ENCODE measurements around the gene ZNF224.

The ZNF224 gene

DNA sequence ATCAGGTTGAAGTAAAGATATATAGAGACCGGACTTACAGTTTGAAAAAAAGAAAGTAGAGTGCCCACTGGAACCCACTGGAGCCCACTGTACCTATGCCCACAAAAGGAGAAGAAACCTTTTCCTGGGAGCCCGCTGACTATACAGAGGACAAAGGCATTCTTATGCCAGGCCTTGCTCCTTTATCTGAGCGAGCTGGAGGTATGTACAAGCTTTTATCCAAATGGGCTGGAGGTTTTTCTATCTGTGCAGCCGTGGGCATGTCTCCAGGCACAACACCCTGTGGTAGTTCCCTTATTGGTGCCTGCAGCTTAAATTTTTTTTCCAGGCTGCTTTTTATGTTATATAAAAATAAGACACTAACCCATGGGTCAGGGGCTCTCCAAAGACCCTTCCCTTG lies 55.6 kb downstream of the ZNF224 start:
- Mint-ChIP-seq H3K9me3 (peaks cover 12% of the 10 kb centered on the region), H3K4me3 (no peak overlapping the region), H3K27ac (no peak overlapping the region), H3K4me1 (no peaks in the 10 kb centered on the region), H3K36me3 (ENCODE audit: low read depth) (peaks cover 81% of the 10 kb centered on the region), H3K27me3 (ENCODE audit: low read depth) (no peaks in the 10 kb centered on the region)
- TF ChIP-seq CTCF (IDR thresholded peaks at IDR 0.05; ENCODE audit: unreplicated experiment in 3 of 3): no peak

- H3K4me1 Mint-ChIP-seq: no peaks in the 10 kb centered on the region
- H3K27ac Mint-ChIP-seq: no peak overlapping the region
- H3K4me3 Mint-ChIP-seq: no peak overlapping the region
- H3K27me3 Mint-ChIP-seq (ENCODE audit: low read depth): no peaks in the 10 kb centered on the region
- peaks cover 80% of the 10 kb centered on the region for H3K36me3 Mint-ChIP-seq (ENCODE audit: low read depth)
- TF ChIP-seq CTCF (IDR thresholded peaks at IDR 0.05; ENCODE audit: unreplicated experiment in 3 of 3): no peak
- peaks cover 21% of the 10 kb centered on the region for H3K9me3 Mint-ChIP-seq
These were observed 57.3 kb downstream of the ZNF224 start for GRCh38 chr19:44151491-44151890.

DNA sequence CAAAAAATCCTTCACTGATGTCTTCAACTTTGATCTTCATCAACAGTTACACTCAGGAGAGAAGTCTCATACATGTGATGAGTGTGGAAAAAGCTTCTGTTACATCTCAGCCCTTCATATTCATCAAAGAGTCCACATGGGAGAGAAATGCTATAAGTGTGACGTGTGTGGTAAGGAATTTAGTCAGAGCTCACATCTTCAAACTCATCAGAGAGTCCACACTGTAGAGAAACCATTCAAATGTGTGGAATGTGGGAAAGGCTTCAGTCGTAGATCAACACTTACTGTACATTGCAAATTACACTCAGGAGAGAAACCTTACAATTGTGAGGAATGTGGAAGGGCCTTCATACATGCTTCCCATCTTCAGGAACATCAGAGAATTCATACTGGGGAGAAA lies 62.3 kb downstream of the ZNF224 start:
- no peak overlapping the region for H3K4me3 Mint-ChIP-seq
- no peak overlapping the region for H3K27ac Mint-ChIP-seq
- H3K9me3 Mint-ChIP-seq: peaks cover 54% of the 10 kb centered on the region
- peaks cover 79% of the 10 kb centered on the region for H3K36me3 Mint-ChIP-seq (ENCODE audit: low read depth)
- no peak for TF ChIP-seq CTCF (IDR thresholded peaks at IDR 0.05; ENCODE audit: unreplicated experiment in 3 of 3)
- H3K4me1 Mint-ChIP-seq: no peaks in the 10 kb centered on the region
- H3K27me3 Mint-ChIP-seq (ENCODE audit: low read depth): peaks cover 3% of the 10 kb centered on the region
